Measurements from ENCODE around the gene TRIM24. TPM values are rescaled to one million over a fixed set of nuclear protein-coding genes. Genes with fewer than 3 reads are reported as not detected.

The TRIM24 gene
- total and polyA plus RNA-seq, 2 of the 13 experiments (the other 11 are each of a cell fraction or from before 2014, with no cell fraction given) = 100 to 106 TPM

GRCh38 chr7:138512092-138512858 is 52.2 kb downstream of the TRIM24 start (continued):
- no peak for TF ChIP-seq ZSCAN5A (CRISPR knock-in tag; IDR thresholded peaks at IDR 0.05; ENCODE audit: borderline replicate concordance)
- no peak for TF ChIP-seq ZNF616 (CRISPR knock-in tag; IDR thresholded peaks at IDR 0.05; ENCODE audit: low read depth)
- TF ChIP-seq, protein P1, sequence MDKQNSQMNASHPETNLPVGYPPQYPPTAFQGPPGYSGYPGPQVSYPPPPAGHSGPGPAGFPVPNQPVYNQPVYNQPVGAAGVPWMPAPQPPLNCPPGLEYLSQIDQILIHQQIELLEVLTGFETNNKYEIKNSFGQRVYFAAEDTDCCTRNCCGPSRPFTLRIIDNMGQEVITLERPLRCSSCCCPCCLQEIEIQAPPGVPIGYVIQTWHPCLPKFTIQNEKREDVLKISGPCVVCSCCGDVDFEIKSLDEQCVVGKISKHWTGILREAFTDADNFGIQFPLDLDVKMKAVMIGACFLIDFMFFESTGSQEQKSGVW (CRISPR knock-in tag; IDR thresholded peaks at IDR 0.05; ENCODE audit: borderline replicate concordance) = no peak
- TF ChIP-seq FOXA1 (IDR thresholded peaks at IDR 0.05) = no peak
- no peak for TF ChIP-seq FOXA1 (CRISPR knock-in tag; IDR thresholded peaks at IDR 0.05)
- TF ChIP-seq IRX3 (CRISPR knock-in tag; IDR thresholded peaks at IDR 0.05; ENCODE audit: borderline replicate concordance, low read depth) = no peak
- peak; percentile 44; the same call in 1 of the 2 replicates for TF ChIP-seq ZNF687 (CRISPR knock-in tag; IDR thresholded peaks at IDR 0.05)
- TF ChIP-seq CBX1 (IDR thresholded peaks at IDR 0.05; ENCODE audit: low read depth) = no peak
- TF ChIP-seq ZNF513 (CRISPR knock-in tag; conservative IDR thresholded peaks at IDR 0.05) = no peak
- no peak for TF ChIP-seq MYNN (CRISPR knock-in tag; IDR thresholded peaks at IDR 0.05; ENCODE audit: low read depth)
- no peak for TF ChIP-seq ARID3A (IDR thresholded peaks at IDR 0.05; ENCODE audit: low read depth, low read length)
- no peak for TF ChIP-seq HIC2 (CRISPR knock-in tag; IDR thresholded peaks at IDR 0.05; ENCODE audit: low read depth)
- TF ChIP-seq ZNF703 (CRISPR knock-in tag; IDR thresholded peaks at IDR 0.05; ENCODE audit: borderline replicate concordance) = no peak
